GM21515 (cell line): ENCODE measurements around the gene ZGPAT.

ENCODE experiments used
- ATAC-seq: cut with Tn5 transposase; IDR thresholded peaks from one replicate; pipeline ENCODE4 v1.9.1; 2021; ENCODE audit not compliant: unreplicated experiment

ZGPAT gene

DNA sequence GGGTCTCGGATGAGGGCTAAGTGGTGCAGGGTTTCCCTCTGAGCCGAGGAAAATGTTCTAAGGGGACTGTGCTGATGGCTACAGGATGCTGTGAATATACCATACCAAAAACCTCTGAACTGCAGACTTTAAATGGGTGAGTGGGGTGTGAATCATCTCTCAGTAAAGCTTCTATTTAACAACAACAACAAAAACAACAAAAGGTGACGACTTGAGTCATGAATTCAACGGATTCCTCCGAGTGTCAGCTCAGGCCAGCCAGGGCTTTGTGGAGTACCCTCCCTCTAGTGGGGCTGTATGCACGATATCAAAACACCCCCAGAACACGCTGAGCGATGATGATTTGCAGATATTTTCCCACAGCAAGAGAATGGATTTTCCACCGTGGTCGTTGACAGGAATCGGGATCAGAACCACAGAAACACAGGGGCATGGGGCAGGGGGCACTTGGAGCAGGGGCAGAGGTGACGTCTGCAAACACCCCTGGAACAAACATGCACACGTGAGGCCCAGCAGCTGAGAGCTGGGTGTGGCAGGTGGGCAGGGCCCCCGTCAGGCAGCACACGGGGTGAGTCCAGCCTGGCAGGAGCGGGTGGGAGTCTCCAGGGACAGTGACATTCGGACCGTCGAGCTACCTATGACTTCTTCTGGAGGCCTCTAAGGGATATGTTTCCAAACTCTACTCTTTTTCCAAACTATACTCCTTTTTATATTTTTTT lies 70.4 kb downstream of the ZGPAT start:
- no peak for ATAC-seq

GRCh38 chr20:63778857-63779256 lies 71.0 kb downstream of the ZGPAT start:
- no peak for ATAC-seq

DNA sequence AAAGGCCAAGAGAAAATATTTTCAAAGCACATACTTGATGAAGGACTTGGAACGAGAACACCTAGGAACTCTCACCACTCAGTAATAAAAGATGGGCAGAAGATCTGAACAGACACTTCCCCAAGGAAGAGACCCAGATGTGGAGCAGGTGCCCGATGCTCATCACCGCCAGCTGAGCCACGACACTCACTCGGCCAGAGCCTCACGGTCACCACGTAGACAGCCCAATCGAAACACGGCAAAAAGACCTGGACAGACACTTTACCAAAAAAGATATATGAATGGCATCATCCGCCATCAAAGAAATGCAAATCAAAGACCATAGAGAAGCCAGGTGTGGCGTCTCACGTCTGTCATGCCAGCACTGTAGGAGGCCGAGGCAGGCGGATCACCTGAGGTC lies 73.3 kb downstream of the ZGPAT start:
- no peak for ATAC-seq

DNA sequence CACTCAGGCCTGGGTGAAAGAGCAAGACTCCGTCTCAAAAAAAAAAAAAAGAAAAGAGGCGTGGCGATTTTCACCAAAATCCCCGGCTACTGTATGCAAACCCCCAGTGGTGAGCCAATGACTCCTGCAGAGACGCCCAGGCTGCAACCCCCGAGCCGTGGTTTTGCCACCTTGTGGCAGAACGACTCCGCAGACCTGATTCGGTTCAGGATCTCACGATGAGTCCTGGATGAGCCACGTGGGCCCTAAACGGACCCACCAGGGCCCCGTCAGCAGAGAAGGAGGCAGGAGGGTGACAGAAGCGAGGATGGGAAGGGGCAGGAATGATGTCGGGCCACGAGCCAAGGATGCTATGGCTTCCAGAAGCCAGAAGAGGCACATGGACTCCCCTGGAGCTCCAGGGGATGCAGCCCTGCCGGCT lies 74.2 kb downstream of the ZGPAT start:
- ATAC-seq = no peak

DNA sequence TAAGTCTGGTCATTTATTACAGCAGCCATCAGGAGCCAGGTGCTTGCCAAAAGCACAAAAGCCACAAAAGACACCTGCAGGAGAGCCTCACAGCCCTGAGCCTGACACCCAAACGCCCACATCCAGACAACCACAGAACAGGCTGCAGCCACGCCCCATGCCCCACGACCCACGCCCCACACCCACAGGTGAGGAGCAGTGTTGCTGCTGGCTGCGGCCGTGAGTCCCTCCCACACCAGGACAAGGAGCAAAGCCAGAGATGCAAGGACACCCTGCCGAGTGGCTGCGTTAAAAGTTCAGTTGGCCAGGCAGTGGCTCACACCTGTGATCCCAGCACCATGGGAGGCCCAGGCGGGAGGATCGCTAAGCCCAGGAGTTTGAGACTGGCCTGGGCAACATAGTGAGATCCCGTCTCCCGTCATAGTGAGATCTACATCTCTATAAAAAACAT lies 74.7 kb downstream of the ZGPAT start:
- ATAC-seq = no peak

DNA sequence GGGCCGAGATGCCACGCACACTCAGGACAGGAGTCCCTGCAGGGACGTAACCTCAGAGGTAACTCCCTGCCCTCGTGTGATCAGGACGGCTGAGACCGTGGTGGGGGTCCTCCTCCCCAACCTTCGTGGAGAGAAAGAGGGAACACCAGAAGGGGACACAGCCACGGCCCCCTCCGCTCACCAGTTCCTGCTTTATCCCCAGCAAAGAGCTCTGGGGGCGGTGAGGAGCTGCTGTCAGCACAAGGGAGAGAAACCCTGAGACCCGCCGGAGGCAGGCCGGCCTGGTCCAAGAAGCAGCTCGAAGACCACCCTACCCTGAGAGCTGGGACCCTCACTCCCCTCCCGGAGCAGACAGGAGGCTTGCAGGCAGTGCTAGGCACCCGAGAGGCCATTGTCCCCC lies 76.1 kb downstream of the ZGPAT start:
- ATAC-seq = no peak

- ATAC-seq = no peak
Observed at GRCh38 chr20:63785691-63786131, 77.9 kb downstream of the ZGPAT start.
